ENCODE results near the gene GTPBP6. TPM values are rescaled to one million over a fixed set of nuclear protein-coding genes. Genes with fewer than 3 reads are reported as not detected.
"Not testable (repeated sequence)": the region's sequence is repeated elsewhere in the genome, so short reads cannot be mapped to it uniquely, and the experiment has no call there.

The GTPBP6 gene
- total RNA-seq, 1 donor from 2014 or later = 53.5 TPM

DNA sequence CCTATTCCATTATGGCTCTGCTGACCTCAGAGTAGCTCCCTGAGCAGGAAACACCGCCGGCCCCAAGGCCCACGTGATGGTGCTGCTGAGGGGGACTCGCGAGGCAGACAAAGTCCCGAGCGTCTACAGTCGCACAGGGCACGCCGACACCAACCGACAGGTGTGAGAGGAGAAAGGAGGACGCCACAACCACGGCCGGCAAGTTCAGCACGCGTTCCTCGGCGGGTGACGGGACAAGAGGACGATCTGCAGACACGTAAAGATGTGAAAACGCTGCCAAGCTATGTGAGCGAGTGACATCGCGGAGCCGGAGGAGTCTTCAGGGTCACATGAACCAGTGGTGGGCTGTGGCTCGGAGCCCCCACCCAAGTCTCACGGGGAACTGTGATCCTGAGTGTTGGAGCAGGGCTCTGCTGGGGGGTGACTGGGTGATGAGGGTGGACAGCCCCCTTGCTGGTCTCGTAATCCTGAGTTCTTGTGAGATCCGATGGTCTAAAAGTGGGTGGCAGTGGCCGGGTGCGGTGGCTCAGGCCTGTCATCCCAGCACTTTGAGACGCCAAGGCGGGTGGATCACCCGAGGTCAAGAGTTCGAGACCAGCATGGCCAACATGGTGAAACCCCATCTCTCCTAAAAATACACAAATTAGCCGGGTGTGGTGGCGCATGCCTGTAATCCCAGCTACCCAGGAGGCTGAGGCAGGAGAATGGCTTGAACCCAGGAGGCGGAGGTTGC lies 34.2 kb upstream of the GTPBP6 start:
- Mint-ChIP-seq H3K4me1 (ENCODE audit: unreplicated experiment) (peaks cover 16% of the 10 kb centered on the region), H3K36me3 (peaks cover 22% of the 10 kb centered on the region), H3K4me3 (no peak overlapping the region), H3K27me3 (no peaks in the 10 kb centered on the region), H3K9me3 (no peaks in the 10 kb centered on the region), H3K27ac (no peak overlapping the region)
- no peak for TF ChIP-seq CTCF (conservative IDR thresholded peaks at IDR 0.05)
- DNase-seq (ENCODE audit: extremely low spot score, unreplicated experiment) = no peak

- Mint-ChIP-seq H3K27ac (no peak overlapping the region), H3K4me1 (ENCODE audit: unreplicated experiment) (peaks cover 11% of the 10 kb centered on the region), H3K9me3 (no peaks in the 10 kb centered on the region), H3K4me3 (no peak overlapping the region), H3K27me3 (no peaks in the 10 kb centered on the region), H3K36me3 (peaks cover 17% of the 10 kb centered on the region)
- DNase-seq (ENCODE audit: extremely low spot score, unreplicated experiment) = no peak
- TF ChIP-seq CTCF (conservative IDR thresholded peaks at IDR 0.05) = no peak
Measured at GRCh38 chrX:352181-352580, 33.6 kb upstream of the GTPBP6 start.

DNA sequence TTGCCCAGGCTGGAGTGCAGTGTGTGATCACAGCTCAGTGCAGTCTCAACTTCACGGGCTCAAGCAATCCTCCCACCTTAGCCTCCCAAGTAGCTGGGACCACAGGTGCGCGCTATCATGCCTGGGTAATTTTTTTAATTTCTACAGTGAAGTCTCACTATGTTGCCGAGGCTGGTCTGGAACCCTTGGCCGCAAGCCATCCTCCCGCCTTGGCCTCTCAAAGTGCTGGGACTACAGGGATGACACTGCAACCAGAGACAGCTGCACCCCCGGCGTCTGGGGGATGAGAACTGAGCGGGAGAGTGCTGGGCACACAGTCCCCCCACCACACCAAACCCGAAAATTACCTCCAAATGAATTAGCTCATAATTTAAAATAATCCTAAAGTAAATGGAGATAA lies 33.1 kb upstream of the GTPBP6 start:
- H3K36me3 Mint-ChIP-seq = peaks cover 14% of the 10 kb centered on the region
- H3K4me1 Mint-ChIP-seq (ENCODE audit: unreplicated experiment) = peaks cover 11% of the 10 kb centered on the region
- H3K4me3 Mint-ChIP-seq = no peak overlapping the region
- H3K27ac Mint-ChIP-seq = no peak overlapping the region
- H3K9me3 Mint-ChIP-seq = no peaks in the 10 kb centered on the region
- H3K27me3 Mint-ChIP-seq = no peaks in the 10 kb centered on the region
- TF ChIP-seq CTCF (conservative IDR thresholded peaks at IDR 0.05) = no peak
- no peak for DNase-seq (ENCODE audit: extremely low spot score, unreplicated experiment)

DNA sequence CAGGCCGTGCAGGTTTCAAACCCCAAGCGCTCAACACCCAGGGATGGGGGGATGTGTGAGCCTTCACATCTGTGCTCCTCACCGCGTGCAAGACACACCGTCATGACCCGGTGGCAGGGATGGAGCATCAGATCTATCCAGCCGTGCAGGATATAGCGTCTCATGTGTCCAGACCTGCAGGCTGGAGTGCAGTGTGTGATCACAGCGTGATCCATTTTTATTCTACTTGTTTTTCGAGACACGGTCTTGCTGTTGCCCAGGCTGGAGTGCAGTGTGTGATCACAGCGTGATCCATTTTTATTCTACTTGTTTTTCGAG lies 32.7 kb upstream of the GTPBP6 start:
- H3K9me3 Mint-ChIP-seq; H3K27me3 Mint-ChIP-seq; H3K27ac Mint-ChIP-seq; H3K4me3 Mint-ChIP-seq; DNase-seq (ENCODE audit: extremely low spot score, unreplicated experiment): not testable (repeated sequence)
- Mint-ChIP-seq H3K36me3 (peaks cover 14% of the 10 kb centered on the region), H3K4me1 (ENCODE audit: unreplicated experiment) (peaks cover 11% of the 10 kb centered on the region)

DNA sequence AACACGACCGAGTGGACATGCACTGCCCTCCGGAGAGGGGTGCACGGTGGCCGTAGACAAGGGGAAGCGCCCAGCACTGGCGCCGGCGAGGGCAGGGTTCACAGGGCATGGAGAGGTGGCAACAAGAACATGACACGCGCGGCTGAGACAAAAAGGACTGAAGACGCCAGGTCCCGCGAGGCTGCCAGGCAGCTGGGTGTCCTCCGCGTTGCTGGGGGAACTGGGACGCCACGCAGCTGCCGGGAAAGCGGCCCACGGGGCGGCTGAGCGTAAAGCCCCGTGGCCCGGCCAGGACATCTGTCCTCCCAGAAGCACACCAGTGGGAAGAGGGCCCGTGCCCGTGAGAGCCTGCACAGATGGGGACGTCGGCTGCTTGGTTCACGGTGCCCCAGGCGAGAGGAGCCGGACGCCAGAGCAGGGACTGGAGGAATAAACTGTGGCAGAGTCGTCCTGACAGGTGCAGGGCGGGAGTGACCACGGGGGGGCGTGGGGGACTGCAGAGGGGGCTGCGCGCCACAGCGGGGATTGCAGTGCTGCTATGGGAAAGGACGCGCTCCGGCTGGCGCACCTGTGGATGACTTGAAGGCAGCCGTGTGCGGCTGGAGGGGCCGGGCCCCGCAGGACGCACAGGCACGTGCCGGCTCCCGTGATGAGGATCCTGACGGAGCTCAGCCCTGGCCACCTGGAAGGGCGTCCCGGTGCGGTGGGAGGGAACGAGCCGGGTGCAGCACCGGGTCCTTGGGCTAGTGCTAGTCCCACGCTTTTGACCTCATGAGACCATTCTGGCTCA lies 32.1 kb upstream of the GTPBP6 start:
- Mint-ChIP-seq H3K36me3 (peaks cover 14% of the 10 kb centered on the region), H3K9me3 (no peaks in the 10 kb centered on the region), H3K4me3 (no peak overlapping the region), H3K4me1 (ENCODE audit: unreplicated experiment) (peaks cover 11% of the 10 kb centered on the region), H3K27me3 (no peaks in the 10 kb centered on the region), H3K27ac (no peak overlapping the region)
- no peak for DNase-seq (ENCODE audit: extremely low spot score, unreplicated experiment)
- no peak for TF ChIP-seq CTCF (conservative IDR thresholded peaks at IDR 0.05)

- DNase-seq (ENCODE audit: extremely low spot score, unreplicated experiment) = no peak
- TF ChIP-seq CTCF (conservative IDR thresholded peaks at IDR 0.05) = no peak
- Mint-ChIP-seq H3K4me3 (no peak overlapping the region), H3K27me3 (no peaks in the 10 kb centered on the region), H3K9me3 (no peaks in the 10 kb centered on the region), H3K36me3 (peaks cover 13% of the 10 kb centered on the region), H3K27ac (no peak overlapping the region), H3K4me1 (ENCODE audit: unreplicated experiment) (peaks cover 5% of the 10 kb centered on the region)
Measured at GRCh38 chrX:350148-350533, 31.5 kb upstream of the GTPBP6 start.

Data from type B pancreatic cell (in vitro differentiated cells).